ENCODE results near the gene OPN4.

Gene OPN4

DNA sequence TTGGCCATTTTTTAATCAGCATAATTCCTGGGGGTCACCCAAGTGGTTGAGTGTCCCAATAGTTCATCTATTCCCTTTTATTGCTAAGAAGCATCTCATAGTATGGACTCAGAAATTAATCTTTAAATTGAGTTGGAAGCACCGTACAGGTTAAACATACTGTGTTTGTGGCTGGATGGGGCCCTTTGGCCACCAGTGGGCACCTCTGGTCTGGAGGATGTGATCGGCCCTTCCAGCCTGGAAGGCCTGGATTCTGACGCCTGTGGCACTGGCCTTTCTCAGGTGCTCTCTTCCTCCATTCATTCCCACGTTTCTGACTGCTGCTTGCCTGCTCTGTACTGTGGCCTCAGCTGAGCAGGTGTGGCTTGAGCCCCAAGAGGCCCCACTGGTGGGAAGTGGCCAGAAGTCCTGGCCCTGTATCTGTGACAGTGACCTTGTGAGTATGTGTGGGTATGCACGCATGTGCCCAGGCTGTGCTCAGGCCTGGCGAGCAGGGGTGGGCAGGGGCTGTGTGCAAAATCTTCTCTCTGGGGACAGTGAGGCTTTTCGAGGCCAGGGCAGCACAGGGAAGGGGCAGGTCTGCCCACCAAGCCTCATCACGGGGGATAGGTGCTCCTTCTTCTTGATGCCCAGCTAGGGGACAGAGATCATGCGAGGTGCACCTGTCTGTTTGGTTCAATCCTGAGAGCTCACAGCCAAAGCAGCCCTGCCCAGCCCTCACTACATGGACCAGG, 44.0 kb downstream of the OPN4 start:
- DNase-seq (ENCODE audit: insufficient read length, low spot score) (no peak), FAIRE-seq (no peak)

DNA sequence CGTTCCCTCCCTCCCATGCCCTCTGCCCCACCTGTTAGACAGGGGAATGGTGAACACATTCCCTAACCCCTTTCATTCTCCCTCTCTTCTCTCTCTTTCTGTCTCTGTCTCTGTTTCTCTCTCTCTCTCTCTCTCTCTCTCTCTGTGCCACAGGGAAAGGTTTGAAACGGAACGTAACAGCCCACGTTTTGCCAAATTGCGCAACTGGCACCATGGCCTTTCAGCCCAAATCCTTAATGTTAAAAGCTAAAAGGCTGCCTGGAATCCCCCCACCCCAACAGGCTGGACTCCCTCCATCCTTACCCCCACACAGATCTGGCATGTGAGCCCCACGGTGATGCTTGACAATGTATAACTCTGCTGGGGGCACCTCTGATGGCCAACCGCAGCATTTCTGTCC, 44.8 kb downstream of the OPN4 start:
- DNase-seq (ENCODE audit: insufficient read length, low spot score): no peak

DNA sequence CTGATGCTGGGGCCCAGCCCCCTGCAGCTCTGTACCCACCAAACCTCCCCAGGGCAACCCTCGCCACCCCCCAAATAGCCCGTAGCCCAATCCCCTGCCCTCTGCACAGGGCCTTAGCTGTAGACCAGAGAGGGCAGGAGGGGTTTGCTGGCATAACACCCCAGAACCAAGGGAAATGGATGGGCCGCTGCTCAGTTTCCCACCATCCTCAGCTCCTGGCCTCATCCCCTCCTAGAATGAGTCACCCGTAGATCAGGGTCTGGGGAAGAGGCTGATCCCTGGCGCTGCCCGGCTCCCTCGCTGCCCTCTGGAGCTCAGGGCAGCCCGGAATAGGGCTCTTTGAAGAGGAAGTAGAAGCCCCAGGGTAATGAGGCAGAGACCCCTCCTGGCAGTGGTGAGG, 45.2 kb downstream of the OPN4 start:
- DNase-seq (ENCODE audit: insufficient read length, low spot score) (no peak), FAIRE-seq (no peak)

More for the DNA sequence above, 44.8 kb downstream of the OPN4 start:
- no peak for FAIRE-seq

DNA sequence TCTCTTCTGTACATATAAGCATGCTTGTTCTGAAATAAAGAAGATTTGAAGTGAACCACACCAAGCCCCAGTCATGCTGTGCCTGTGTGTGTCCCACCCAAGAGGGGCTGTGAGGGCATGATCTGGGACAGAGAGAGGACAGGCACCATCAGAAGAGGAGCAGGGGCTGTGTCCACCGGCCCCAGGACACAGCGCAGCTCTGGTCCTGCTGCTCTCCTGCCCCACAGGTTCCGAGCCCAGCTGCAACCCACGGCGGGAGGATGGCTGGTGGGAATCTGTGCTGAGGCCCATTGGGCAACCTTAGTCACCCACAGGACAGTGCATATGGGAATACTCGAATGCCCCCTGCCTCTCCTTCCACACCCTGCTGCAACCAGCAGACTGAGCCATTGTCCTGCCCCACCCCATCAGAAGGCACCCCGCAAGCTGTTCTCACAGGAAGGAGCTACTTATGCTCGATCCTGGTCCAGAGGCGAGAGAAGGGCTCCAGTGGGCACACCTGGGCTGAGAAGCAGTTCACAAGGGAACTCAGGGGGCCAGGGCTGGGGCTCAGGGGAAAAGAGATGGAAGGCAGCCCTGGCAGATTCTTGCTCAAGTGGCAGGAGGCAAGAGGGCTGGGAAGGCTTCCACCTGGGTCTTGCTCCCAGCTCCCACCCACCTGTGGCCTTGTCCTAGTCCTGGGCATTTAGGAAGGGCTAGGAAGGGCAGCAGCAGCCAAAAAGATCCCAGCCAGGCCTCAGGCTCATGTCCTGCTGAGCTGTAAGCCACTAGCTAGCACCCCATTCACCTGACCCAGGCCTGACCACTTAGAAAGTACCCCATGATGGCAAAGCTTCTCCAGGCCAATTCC, 45.9 kb downstream of the OPN4 start:
- FAIRE-seq (no peak), DNase-seq (ENCODE audit: insufficient read length, low spot score) (no peak)

DNA sequence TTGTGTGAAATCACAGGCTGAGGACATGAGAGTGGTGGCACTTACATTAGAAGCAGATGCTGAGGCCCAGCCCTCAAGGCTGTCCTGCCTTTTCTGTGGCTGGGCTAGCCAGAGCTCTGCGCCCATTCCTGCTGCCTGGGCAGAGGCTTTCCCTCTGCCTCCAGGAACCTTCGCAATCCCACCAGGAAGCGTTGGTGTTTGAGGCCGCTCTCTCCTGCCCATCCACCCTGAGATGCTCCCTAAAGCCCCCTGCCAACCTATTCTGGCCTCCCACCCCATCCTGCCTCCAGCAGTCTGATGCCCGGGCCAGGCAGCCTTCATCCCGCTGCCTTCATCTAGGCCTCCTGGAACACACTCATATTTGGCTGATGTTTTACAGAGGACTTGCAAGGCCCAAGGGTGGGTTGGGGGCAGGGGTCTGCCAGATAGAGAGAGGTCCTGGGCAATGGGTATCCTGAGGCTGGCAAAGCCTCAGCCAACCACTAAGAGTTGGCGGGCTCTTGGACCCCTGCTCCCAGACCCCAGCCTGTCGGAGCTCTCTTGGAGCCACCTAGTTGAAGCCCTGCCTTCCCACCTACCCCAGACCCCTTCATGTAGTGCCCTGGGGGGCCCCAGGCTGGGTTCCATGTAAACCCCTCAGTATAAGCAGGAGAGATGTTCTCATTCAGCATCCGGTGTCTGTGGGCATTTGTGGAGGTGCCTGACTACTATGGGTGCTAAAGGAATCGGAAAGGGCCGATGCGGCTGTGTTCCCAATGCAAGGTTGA, 46.7 kb downstream of the OPN4 start:
- FAIRE-seq: no peak
- DNase-seq (ENCODE audit: insufficient read length, low spot score): no peak

DNA sequence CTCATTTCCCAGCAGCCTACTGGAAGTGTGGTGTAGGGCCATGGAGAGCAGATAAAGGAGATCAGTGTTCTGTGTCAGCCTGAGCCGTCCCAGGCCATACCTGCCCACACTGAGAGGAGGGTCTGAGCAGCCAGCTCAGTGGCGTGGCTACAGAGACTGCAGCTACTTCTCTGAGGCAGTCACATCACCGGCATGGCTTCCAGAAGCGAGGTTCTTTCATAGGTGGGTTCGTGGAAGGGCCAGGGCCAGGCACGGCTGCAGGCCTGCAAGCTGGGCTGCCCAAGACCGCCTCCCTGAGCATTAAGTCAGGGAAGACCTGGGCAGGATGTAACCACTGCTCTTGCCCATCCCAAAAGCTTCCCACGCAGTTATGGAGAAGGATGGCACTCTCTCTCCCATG, 48.8 kb downstream of the OPN4 start:
- no peak for DNase-seq (ENCODE audit: insufficient read length, low spot score)
- no peak for FAIRE-seq

DNA sequence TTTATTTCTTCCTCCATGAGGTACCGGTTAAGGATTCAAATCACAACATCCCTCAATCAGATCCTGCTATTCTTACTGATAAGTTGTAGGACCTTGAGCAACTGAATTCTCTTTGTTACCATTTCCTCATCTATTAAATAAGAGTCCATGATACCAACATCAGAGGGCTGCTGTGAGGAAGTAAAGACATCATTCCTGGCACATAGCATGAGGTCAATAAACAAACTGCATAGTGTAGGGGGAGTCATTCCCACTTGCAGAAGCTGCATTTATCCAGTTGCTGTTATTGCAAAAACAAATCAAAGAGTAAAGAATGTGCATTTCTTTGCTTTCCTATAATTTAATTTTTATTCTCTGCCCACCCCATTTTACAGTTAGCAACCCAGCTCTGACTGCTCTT, 50.8 kb downstream of the OPN4 start:
- DNase-seq (ENCODE audit: insufficient read length, low spot score) (no peak), FAIRE-seq (no peak)

DNA sequence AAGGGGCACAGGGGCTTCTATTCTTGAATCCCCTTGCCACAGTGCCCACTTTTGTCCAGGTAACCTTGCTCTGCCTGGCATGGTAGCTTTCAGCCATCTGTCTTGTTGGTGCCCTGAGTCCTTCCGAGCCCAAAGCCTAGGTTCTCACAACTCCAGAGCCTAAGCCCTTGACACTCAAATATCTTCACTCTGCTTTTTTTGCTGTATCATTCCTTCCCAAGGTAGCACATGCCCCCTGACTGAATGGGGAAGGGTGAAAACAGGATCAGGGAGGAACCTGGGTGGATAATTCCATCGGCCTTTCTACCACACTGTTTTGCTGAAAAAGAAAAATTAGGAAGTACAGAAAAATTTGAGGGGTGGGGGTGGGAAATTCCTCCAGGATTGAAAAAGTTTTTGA, 51.6 kb downstream of the OPN4 start:
- DNase-seq (ENCODE audit: insufficient read length, low spot score) (no peak), FAIRE-seq (no peak)

DNA sequence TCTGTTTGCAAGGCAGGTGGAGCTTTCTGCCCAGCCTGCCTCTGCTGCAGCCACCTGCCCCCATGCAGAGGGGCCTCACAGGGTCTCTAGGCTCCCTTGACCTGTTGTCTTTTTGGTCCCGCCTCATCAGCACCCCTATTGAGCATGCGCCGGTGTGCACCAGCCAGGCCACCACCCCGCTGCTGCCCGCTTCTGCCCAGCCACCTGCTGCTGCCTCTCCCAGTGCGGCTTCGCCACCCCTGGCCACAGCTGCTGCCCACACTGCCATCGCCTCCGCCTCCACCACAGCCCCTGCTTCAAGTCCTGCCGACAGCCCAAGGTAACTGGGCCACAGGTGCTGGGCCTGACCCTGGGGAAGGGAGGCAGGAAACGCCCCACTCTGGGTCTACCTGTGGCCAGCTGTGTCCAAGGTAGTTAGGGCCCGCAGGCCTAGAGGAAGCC, 52.1 kb downstream of the OPN4 start:
- FAIRE-seq (no peak), DNase-seq (ENCODE audit: insufficient read length, low spot score) (no peak)

DNA sequence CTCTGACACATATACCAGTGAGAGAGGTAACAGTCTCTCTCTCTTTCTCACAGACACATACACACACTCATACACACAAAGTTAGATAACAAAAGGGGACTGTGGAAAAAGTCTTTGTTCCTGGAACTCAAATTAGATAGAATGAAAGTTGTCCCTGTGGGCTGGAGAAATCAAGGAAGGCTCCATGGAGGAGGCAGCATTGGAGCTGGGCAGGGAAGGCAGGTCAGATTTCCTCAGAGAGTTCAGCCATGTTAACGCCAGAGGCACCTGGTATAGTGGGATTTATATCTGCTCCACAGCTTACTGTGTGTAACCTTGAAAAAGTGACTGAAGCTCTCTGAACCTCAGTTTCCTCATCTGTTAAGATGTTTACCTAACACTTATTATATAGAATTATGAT, 52.6 kb downstream of the OPN4 start:
- DNase-seq (ENCODE audit: insufficient read length, low spot score) (no peak), FAIRE-seq (no peak)

DNA sequence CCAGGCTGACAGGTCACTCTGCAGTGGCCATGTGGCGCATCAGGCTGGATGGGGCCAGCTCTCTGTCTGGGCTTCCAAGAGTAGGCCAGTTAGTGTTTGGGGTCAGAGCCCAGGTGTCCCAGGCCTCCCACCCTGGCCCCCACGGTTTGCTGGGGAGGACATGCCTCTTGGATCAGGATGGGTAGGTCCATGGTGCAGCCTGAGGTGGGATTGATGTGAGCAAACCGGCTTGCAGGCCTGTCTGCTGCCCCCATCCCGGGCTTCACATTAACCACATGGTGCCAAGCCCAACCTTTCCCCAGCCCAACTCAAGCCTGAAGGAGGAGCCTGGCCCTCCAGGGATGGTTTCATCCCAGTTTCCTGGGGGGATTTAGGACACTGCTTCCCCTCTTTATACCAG, 53.2 kb downstream of the OPN4 start:
- FAIRE-seq: no peak

DNA sequence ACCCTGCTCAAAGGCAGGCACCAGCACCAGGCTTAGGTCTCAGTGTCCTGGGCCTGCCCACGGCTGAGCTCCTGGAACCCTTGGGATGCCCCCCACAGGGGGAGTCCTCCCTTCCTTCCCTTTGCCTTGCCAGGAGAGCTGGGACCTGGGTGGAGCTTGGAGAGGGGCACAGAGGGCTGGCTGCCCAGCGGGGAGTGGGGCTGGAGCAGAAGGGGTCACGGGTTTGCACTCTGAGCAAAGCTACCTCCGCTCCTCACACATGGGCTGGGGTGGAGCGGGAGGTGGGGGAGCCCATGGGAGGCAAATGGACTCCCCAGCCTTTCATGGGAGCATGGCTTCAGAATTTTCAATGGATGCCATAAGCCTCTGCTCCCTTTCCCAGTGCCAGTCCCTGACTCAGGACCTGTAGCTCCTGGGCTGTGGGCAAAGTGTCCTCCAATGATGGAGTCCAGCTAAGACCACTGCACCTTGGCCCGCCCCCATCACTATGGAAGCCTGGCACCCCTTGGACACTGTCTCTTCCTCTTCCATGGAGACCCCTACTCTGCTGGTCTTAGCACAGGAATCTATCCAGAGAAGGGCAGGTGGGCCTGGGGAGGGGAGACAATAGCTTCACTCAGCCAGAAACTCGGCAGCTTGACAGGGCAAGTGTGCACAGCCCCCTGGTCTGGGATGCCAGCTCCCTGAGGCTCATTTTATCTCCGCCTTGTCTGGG, 53.9 kb downstream of the OPN4 start:
- no peak for DNase-seq (ENCODE audit: insufficient read length, low spot score)
- no peak for FAIRE-seq

More for the DNA sequence above, 53.2 kb downstream of the OPN4 start:
- DNase-seq (ENCODE audit: insufficient read length, low spot score): no peak

DNA sequence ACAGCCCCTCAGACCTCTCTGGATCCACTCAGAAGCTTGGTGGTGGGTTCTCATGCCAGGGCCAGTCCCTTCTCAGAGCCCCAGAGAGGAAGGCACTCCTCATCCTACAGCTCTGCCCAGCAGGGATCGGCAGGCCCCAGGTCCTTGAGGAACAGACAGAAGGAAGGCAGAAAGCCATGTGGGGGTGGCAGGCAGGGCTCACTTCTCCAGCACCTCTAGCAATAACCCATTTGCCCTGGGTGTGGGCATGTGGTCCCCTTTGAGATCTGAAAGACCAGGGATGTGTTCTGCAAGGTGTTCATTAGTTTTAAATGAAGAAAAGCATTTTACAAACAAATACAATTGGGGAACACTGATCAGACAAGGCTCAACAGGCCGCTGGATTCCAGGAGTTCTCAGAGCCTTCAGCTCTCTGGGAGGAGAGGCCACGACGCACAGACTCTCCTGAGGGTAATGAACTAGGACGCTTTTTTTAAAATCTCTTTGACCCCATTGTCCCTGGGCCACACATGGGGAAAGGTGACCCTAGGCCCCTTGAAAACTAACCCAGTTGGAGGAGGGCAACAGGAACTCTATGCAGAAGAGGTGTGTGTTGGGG, 54.5 kb downstream of the OPN4 start:
- FAIRE-seq (no peak), DNase-seq (ENCODE audit: insufficient read length, low spot score) (no peak)

DNA sequence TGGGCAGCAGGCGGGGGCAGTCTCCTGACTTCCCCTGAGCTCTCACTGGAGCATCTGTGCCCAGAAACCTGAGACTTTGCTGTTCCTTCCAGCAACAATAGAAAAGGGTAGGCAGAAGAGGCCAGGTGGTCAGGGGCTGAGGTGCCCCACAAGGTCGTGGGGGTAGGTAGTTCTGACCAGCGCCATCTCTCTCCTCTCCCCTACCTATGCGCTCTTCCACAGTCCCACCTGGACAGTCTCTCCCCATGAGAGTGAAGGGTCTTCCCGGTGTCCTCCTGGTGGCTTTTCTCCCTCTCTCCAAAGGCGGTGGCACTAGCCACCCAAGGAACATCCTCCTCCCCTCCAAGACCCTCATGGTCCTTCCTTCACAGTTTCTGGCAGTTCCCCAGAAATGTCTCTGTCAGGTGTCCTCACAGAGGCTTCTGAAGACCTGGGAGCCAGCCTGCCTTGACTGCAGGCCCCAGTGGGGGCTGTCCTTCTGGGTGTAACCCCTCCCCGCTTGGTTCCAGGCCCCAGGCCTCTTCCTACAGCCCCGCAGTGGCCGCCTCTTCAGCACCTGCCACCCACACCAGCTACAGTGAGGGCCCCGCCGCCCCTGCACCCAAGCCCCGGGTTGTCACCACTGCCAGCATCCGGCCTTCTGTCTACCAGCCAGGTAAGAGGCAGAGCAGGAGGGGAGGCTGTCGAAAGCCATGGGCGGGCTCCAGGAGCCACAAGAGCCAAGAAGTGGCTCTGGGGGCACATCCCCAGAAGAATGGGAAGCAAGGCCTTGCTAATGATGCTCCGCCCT, 55.2 kb downstream of the OPN4 start:
- FAIRE-seq (no peak), DNase-seq (ENCODE audit: insufficient read length, low spot score) (no peak)

DNA sequence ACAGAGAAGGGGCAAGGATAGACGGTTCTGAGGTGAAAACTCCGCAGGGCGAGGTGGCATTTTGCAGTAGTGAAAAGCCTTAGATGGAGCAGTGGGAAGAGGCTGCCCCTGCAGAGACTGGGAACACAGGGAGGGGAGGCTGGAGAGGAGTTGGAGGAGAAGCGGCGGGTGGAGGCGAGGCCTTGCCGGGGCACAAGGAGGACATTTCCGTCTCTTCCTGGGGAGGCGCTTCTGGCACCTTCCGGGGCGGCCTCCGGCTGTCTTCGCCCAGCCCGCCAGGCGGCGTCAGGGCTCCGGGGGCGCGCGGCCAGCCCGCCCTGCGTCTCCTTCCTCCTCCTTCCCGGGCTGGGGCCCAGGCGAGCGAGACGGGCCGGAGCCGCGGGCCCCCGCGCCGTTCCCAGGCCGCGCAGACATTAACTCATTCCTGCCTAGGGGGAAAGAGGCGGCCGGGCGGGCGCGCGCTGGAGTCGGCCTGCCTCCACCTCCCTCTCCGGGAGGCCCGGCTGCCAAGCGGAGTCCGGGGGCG, 56.7 kb downstream of the OPN4 start:
- peak; percentile 87 for FAIRE-seq
- peak; percentile 98 for DNase-seq (ENCODE audit: insufficient read length, low spot score)

DNA sequence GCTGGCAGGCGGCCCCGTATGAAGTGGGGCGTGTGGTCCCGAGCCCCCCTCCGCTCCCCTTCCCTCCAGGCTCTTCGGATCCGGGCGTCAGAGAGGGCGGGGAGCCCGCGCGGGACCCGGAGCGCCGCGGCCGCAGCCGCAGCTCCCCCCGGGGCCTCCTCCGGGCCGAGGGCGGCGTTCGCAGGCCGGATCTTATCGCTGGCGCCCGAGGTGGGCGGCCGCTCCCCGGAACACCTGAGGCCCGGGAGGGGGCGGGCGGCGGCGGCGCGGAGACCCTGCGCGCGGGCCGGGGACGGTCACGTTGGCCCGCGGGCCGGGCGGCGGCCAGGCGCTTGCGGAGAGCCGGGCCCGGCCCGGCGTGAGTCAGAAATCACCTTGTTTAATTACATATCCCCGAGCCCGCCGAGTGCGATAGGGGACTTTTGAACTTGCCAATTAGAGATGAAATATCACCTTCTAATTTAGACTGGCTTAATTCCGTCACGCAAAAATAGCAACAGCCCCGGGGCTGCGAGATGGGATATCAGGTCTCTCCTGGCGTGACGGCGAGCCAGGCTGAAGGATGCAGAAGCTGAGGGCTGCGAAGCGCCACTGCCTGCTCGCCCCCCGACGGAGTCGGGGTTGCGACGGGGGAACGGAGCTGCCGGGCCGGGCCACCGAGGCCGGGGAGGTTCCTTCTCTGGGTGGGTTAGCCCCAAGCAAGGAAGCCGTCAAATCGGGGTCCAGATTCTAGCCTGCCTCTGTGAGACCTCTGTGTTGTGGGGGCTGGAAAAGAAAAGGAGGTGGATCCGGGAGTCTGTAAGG, 57.4 kb downstream of the OPN4 start:
- no peak for FAIRE-seq
- DNase-seq (ENCODE audit: insufficient read length, low spot score): peak; percentile 72

DNA sequence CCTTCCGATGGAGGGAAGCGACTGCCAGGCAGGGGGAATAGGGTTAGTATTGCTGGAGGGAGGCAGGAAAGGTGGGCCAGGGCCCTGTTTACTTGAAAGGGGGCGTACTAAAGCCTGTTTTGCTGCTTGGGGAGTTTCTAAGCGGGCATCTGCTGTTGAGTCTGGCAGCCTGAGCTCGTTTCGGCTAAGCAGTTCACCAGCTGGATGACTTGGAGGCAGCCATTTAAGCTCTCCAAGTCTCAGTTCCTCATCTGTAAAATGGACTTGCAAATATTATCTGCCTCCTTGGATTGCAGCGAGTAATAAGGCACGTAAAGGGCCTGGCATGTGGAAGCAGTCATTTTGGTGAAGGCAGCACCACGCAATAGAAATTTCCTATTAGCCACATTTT, 58.0 kb downstream of the OPN4 start:
- FAIRE-seq (peak; percentile 80), DNase-seq (ENCODE audit: insufficient read length, low spot score) (peak; percentile 67)

DNA sequence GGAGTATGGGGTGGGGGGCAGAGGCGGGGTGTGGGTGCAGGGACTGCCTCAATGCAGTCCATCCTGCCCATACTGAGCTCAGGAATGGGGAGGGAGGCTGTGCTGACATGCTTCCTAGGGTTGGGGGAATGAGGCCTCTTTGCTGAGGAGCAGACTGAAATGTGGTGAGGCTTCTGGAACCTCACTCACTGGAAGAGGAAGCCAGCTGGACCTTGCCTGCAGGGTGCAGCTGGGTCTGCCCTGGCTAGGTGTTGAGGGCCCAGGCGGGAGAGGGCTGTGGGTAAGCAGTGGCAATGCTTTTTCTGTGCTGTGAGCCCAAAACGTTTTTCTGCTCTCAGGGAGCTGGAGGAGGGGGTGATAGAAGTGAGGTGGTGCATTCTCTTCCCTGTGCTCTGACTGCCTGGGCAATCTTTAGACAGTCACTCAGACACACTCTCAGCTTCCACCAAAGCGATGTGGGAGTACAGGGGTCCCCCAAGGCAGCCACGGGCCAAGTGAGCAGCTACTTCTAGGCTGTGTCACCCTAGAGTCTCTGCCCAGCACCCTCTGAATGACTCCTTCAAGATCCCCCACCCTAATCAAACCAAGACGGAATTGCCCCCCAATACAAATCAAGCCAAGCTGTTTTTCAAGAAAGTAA, 60.9 kb downstream of the OPN4 start:
- DNase-seq (ENCODE audit: insufficient read length, low spot score) (no peak), FAIRE-seq (no peak)

Measured in GM19239 (cell line).